Kidney epithelial cell (primary cell): Measurements from ENCODE around the gene MCM9. TPM values are rescaled to one million over a fixed set of nuclear protein-coding genes. Genes with fewer than 3 reads are reported as not detected.

Experiments used
- DNase-seq: peaks from one replicate; pipeline ENCODE4 v3.0.0-alpha.2; 2010; ENCODE audit warnings: low read depth
- H3K27me3 ChIP-seq: 2 replicates; pipeline ENCODE4 v1.6.0; 2011; ENCODE audit warnings: low read length; ENCODE audit not compliant: control insufficient read depth, insufficient read depth
- H3K36me3 ChIP-seq: 2 replicates; pipeline ENCODE4 v1.5.1; 2011; ENCODE audit warnings: low read length; ENCODE audit not compliant: control insufficient read depth, insufficient read depth
- H3K4me3 ChIP-seq: 2 replicates; pipeline ENCODE4 v1.5.1; 2011; ENCODE audit warnings: low read depth, mild to moderate bottlenecking, control low read depth, low read length
- CTCF ChIP-seq: IDR thresholded peaks from 2 replicates; pipeline ENCODE4 v1.5.1; 2011; ENCODE audit warnings: mild to moderate bottlenecking, moderate library complexity, low read length, control low read depth, inconsistent platforms; ENCODE audit not compliant: insufficient read depth, poor library complexity, severe bottlenecking
- total RNA-seq: library from RNA; depleted of rRNA; stranded (reverse); fragments of >200 nt; gene quantifications from 2 replicates; pipeline ENCODE4 v1.2.3, GENCODE V29; 2015

The MCM9 gene
- total RNA-seq, 1 donor from 2014 or later = 14.2 TPM

GRCh38 chr6:118940770-118941169 lies 5.8 kb upstream of the MCM9 start:
- Histone ChIP-seq H3K27me3 (no peaks in the 10 kb centered on the region), H3K4me3 (no peak overlapping the region), H3K36me3 (no peaks in the 10 kb centered on the region)
- no peak for DNase-seq
- no peak for TF ChIP-seq CTCF

- TF ChIP-seq CTCF = no peak
- Histone ChIP-seq H3K36me3 (no peaks in the 10 kb centered on the region), H3K4me3 (no peak overlapping the region), H3K27me3 (no peaks in the 10 kb centered on the region)
- no peak for DNase-seq
These were observed 4.7 kb upstream of the MCM9 start for GRCh38 chr6:118939683-118940082.

- no peak overlapping the region for H3K4me3 ChIP-seq
These were observed 1.2 kb upstream of the MCM9 start for GRCh38 chr6:118935978-118936703.

GRCh38 chr6:118935331-118935668 lies 341 bp upstream of the MCM9 start:
- DNase-seq = no peak
- Histone ChIP-seq H3K36me3 (no peaks in the 10 kb centered on the region), H3K27me3 (no peaks in the 10 kb centered on the region), H3K4me3 (peak overlapping the region; percentile 71)
- no peak for TF ChIP-seq CTCF

More at GRCh38 chr6:118935978-118936703, 1.2 kb upstream of the MCM9 start:
- no peaks in the 10 kb centered on the region for H3K36me3 ChIP-seq
- H3K27me3 ChIP-seq = no peaks in the 10 kb centered on the region
- no peak for TF ChIP-seq CTCF
- no peak for DNase-seq

GRCh38 chr6:118933855-118934460 lies 1.0 kb downstream of the MCM9 start:
- no peak for DNase-seq
- Histone ChIP-seq H3K4me3 (peak overlapping the region; percentile 71), H3K27me3 (no peaks in the 10 kb centered on the region), H3K36me3 (no peaks in the 10 kb centered on the region)
- TF ChIP-seq CTCF = no peak

- DNase-seq = no peak
- Histone ChIP-seq H3K4me3 (no peak overlapping the region), H3K36me3 (no peaks in the 10 kb centered on the region), H3K27me3 (no peaks in the 10 kb centered on the region)
- no peak for TF ChIP-seq CTCF
These were observed 2.5 kb downstream of the MCM9 start for GRCh38 chr6:118932421-118932820.
